Tibial nerve (tissue), 3 donors: ENCODE data around the gene RYR1.

Experiments used
- EP300 ChIP-seq, 2 donors: sonication (generic); formaldehyde crosslinking; IDR thresholded peaks; one replicate each; pipeline ENCODE4 v1.6.1; 2017; ENCODE audit warnings: antibody characterized with exemption in 2 of 2, mild to moderate bottlenecking in 1 of 2
- POLR2A ChIP-seq, 2 donors: fragments of 450-650 bp; IDR thresholded peaks; one replicate each; pipeline ENCODE4 v1.6.1; 2017; ENCODE audit warnings: antibody characterized with exemption in 2 of 2, mild to moderate bottlenecking in 2 of 2, moderate library complexity in 2 of 2

DNA sequence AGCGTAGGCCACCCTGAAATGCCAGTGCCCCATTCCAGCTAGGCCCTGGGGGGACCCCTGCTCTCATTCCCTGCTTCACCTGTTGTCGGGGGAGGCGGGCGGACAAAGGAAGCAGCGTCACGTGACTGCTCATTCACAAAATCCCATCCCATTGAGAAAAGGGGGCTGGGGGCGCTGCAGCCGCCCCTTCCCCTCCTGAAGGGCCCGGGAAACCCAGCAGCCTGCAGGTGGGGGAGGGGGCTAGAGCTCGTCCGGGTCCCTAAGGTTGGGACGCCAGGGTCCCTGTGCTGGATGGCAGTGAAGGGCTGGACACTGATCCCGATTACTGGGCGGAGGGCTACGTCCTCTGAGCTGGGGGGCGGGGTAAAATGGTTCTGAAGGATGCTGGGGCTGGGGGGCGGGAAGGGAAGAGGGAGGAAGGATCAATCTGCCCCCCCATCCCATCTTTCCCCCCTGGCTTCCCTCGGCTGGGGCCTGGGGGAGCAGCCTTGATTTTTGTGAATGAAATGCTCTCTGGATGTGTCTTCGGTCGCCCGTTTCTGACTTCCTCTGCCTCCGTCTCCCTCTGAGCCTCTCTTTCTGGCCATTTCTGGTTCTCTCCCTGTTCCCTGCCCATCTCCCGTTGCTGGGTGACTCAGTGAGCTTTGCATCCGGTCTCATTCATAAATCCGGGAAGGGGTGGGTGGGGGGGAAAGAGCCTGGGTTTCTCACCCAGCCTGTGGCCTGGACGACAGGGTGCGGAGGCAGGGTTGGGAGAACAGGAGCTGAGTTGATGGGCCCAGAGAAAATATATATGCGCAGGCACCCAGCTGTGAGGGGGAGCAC lies 44.2 kb upstream of the RYR1 start:
- TF ChIP-seq POLR2A (IDR thresholded peaks at IDR 0.05) (no peak), EP300 (IDR thresholded peaks at IDR 0.05) (no peak)
